ENCODE measurements around the gene FDPS.

The FDPS gene

GRCh38 chr1:155282488-155283091 lies 26.1 kb upstream of the FDPS start:
- H3K27ac ChIP-seq = no peak overlapping the region
- H3K27me3 ChIP-seq = peaks cover 24% of the 10 kb centered on the region
- no peak overlapping the region for H3K4me3 ChIP-seq (ENCODE audit: low read depth in 1 of 2, low read length in 1 of 2)
- H3K9me3 ChIP-seq = no peaks in the 10 kb centered on the region
- no peak for TF ChIP-seq CTCF (IDR thresholded peaks at IDR 0.05)
- H3K36me3 ChIP-seq = no peaks in the 10 kb centered on the region
- H3K4me1 ChIP-seq (ENCODE audit: control insufficient read depth in 1 of 2, insufficient read depth in 1 of 2, low read depth in 1 of 2, low read length in 1 of 2) = peaks cover 6 to 8% of the 10 kb centered on the region in 2 experiments

- Histone ChIP-seq H3K4me1 (ENCODE audit: control insufficient read depth in 1 of 2, insufficient read depth in 1 of 2, low read depth in 1 of 2, low read length in 1 of 2) (no peaks in the 10 kb centered on the region), H3K27me3 (peaks cover 5% of the 10 kb centered on the region), H3K9me3 (no peaks in the 10 kb centered on the region), H3K36me3 (no peaks in the 10 kb centered on the region), H3K4me3 (ENCODE audit: low read depth in 1 of 2, low read length in 1 of 2) (no peak overlapping the region), H3K27ac (no peak overlapping the region)
- no peak for TF ChIP-seq CTCF (IDR thresholded peaks at IDR 0.05)
Observed at GRCh38 chr1:155284476-155284875, 24.2 kb upstream of the FDPS start.

- H3K27me3 ChIP-seq = peaks cover 4% of the 10 kb centered on the region
- no peaks in the 10 kb centered on the region for H3K4me1 ChIP-seq (ENCODE audit: control insufficient read depth in 1 of 2, insufficient read depth in 1 of 2, low read depth in 1 of 2, low read length in 1 of 2)
- no peak overlapping the region for H3K27ac ChIP-seq
- no peaks in the 10 kb centered on the region for H3K9me3 ChIP-seq
- TF ChIP-seq CTCF (IDR thresholded peaks at IDR 0.05) = no peak
- no peak overlapping the region for H3K4me3 ChIP-seq (ENCODE audit: low read depth in 1 of 2, low read length in 1 of 2)
- H3K36me3 ChIP-seq = no peaks in the 10 kb centered on the region
Observed at GRCh38 chr1:155285063-155285462, 23.6 kb upstream of the FDPS start.

GRCh38 chr1:155285631-155286044 lies 23.0 kb upstream of the FDPS start:
- Histone ChIP-seq H3K4me1 (ENCODE audit: control insufficient read depth in 1 of 2, insufficient read depth in 1 of 2, low read depth in 1 of 2, low read length in 1 of 2) (no peaks in the 10 kb centered on the region), H3K36me3 (no peaks in the 10 kb centered on the region), H3K27ac (no peak overlapping the region), H3K9me3 (no peaks in the 10 kb centered on the region), H3K27me3 (peaks cover 10% of the 10 kb centered on the region), H3K4me3 (ENCODE audit: low read depth in 1 of 2, low read length in 1 of 2) (no peak overlapping the region)
- no peak for TF ChIP-seq CTCF (IDR thresholded peaks at IDR 0.05)

GRCh38 chr1:155286544-155286943 lies 22.1 kb upstream of the FDPS start:
- no peak for TF ChIP-seq CTCF (IDR thresholded peaks at IDR 0.05)
- Histone ChIP-seq H3K4me3 (ENCODE audit: low read depth in 1 of 2, low read length in 1 of 2) (no peak overlapping the region), H3K9me3 (no peaks in the 10 kb centered on the region), H3K27ac (no peak overlapping the region), H3K27me3 (peaks cover 16% of the 10 kb centered on the region), H3K36me3 (no peaks in the 10 kb centered on the region), H3K4me1 (ENCODE audit: control insufficient read depth in 1 of 2, insufficient read depth in 1 of 2, low read depth in 1 of 2, low read length in 1 of 2) (no peaks in the 10 kb centered on the region)

Data from neutrophil (primary cell).